Activated CD8-positive, alpha-beta memory T cell treated with anti-CD3 and anti-CD28 coated beads for 1 hour (primary cell): Measurements from ENCODE around the gene ZBP1.

Experiments used
- DNase-seq, 2 donors: peaks; one replicate each; pipeline ENCODE4 v3.0.0-alpha.2; 2020; ENCODE audit warnings: low read depth in 1 of 2; ENCODE audit errors: extremely low read depth in 1 of 2

ZBP1 gene

GRCh38 chr20:57658833-57659516 lies 38.7 kb upstream of the ZBP1 start:
- DNase-seq: no peak

DNA sequence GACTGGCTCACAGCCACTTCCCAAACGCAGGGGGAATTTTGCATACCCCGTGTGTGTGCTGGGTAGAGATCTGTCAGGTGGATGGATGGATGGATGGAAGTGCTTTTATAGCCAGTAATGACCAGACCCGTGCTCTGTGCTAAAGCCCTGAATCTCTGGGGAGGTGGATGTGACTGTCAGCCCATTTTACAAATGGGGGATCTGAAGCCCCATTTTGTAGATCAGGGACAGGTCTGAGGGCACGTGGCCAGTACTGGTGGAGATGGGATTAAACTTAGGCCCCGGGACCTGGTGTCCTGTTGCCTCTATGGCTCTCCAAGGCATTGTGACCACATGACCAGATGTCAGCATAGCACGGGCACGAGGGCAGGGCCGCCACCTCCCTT lies 38.2 kb upstream of the ZBP1 start:
- DNase-seq: no peak

- peak; percentile 14 to 30 for DNase-seq
Measured at GRCh38 chr20:57657535-57658446, 37.6 kb upstream of the ZBP1 start.

GRCh38 chr20:57656821-57657534 lies 36.8 kb upstream of the ZBP1 start:
- no peak for DNase-seq

- no peak for DNase-seq
Measured at GRCh38 chr20:57656252-57656820, 36.1 kb upstream of the ZBP1 start.

DNA sequence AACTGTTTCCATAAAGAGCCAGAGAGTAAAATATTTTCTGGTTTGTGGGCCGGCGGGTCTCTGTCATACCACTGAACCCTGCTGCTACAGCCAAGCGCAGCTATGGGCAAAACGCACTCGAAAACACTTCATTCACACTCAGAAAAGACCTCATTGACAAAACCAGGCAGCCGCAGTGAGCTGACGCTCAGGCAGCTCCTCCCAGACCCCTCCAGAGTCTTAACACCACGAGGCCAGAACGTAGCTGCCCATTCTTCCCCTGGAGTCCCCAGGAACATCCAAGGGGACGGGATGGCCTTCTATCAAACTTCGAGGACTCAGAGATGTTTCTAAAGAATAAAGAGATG lies 35.6 kb upstream of the ZBP1 start:
- DNase-seq: no peak

- DNase-seq: no peak
Measured at GRCh38 chr20:57654998-57655808, 35.0 kb upstream of the ZBP1 start.

- peak; percentile 24 to 32 for DNase-seq
Measured at GRCh38 chr20:57654363-57654997, 34.3 kb upstream of the ZBP1 start.

DNA sequence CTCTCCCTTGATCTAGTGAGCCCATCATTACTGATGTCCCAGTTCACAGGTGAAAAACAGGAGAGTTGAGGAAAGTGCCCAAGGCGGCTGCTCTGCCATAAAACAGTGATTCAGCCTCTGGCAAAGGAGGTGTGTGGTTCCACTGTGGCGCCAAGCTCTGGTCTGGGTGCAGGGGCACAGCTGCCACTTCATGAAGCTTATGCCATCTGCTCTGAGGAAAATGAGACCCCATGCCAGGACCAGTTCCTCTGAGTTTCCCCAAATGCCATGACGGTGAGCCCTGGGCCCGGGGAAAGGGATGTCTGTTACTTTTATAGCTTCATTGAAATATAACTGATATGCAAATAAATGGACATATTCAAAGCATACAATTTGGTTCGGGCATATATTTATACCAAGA lies 33.7 kb upstream of the ZBP1 start:
- no peak for DNase-seq

- no peak for DNase-seq
Measured at GRCh38 chr20:57653546-57653900, 33.3 kb upstream of the ZBP1 start.

GRCh38 chr20:57652606-57653545 lies 32.6 kb upstream of the ZBP1 start:
- no peak for DNase-seq

DNA sequence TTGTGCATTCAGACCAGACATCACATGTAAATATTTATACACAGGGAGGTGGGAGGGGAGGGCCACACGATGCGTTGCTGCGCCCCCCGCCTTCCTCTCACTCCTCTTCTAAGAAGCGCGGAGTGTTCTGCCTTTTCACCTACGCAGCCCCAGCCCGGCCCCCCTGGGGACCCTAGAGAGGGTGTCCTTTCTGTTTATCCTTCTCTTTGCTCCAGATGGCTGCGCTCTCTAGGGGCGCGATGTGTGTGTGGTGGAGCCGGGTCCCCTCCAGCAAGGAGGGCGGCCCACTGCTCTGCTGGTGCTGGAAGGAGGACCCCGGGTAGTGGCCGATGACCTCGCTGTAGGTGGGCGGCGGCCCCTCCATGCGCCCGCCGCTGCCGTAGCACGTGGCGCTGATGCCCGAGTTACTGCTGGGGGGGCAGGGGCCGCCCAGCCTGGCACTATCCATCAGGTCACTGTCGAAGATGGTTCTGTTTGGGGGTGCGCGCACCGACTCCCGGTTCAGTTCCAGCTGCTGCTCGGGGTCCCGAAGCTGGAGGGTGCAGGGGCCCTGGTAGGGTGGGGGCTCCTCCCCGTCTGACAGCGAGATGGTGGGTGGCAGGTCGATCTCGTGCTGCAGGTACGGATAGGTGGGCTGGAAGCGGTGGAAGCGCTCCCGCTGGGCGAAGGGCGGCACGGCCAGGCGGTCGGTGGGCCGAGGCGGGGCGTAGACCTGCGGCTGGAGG lies 31.8 kb upstream of the ZBP1 start:
- no peak for DNase-seq

GRCh38 chr20:57650756-57651483 lies 30.7 kb upstream of the ZBP1 start:
- DNase-seq: no peak

DNA sequence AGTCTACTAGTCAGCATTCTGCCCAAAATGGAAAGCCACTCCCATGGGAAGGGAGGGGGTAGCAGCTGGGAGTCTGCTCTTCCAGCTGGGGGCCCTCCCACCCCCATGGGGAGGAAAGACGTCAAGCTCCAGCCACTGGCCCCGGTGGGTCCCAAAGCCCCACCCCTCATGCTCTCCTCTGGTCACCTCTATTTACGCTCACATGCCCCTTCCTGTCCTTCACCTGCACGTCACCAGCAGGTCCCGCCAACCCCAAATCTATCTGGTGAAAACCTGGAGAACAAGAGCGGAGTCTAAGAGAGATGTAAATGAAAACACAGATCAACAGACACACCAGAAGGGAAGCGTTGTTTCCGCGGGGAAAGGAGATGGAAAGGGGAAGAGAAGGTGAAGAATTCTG lies 30.0 kb upstream of the ZBP1 start:
- DNase-seq: no peak

GRCh38 chr20:57649617-57650015 lies 29.4 kb upstream of the ZBP1 start:
- DNase-seq: no peak

GRCh38 chr20:57648878-57649616 lies 28.8 kb upstream of the ZBP1 start:
- no peak for DNase-seq
